ENCODE measurements around the gene MIDN.

The MIDN gene

GRCh38 chr19:1216756-1217155 lies 31.6 kb upstream of the MIDN start:
- POLR2A ChIA-PET (ENCODE audit: low non-redundant PET), result no interaction called here
- CTCF ChIA-PET, result interaction anchor here (0.6 to 1.3 kb wide), 3 partner anchors 27 to 103 kb away, joined by 3 to 4 read pairs (median 3); no protein-coding TSS in a partner anchor
- DNase-seq (ENCODE audit: low spot score), result no peak
- peak overlapping the region; percentile 98 for H3K27ac ChIP-seq
- no peak for TF ChIP-seq CTCF (conservative IDR thresholded peaks at IDR 0.05; ENCODE audit: low read depth)

GRCh38 chr19:1217366-1217765 lies 31.0 kb upstream of the MIDN start:
- no peak for DNase-seq (ENCODE audit: low spot score)
- TF ChIP-seq CTCF (conservative IDR thresholded peaks at IDR 0.05; ENCODE audit: low read depth), result no peak
- H3K27ac ChIP-seq, result peak overlapping the region; percentile 98
- CTCF ChIA-PET, result interaction anchor here (1.1 to 1.3 kb wide), 2 partner anchors 62 to 104 kb away, joined by 3 to 4 read pairs; no protein-coding TSS in a partner anchor
- POLR2A ChIA-PET (ENCODE audit: low non-redundant PET), result no interaction called here

GRCh38 chr19:1218751-1219567 lies 29.4 kb upstream of the MIDN start:
- no peak for DNase-seq (ENCODE audit: low spot score)
- TF ChIP-seq CTCF (conservative IDR thresholded peaks at IDR 0.05; ENCODE audit: low read depth), result no peak
- H3K27ac ChIP-seq, result peak overlapping the region; percentile 98
- CTCF ChIA-PET, result interaction anchor here (0.6 kb wide), 3 partner anchors 49 to 282 kb away, joined by 3 to 6 read pairs (median 3); no protein-coding TSS in a partner anchor
- POLR2A ChIA-PET (ENCODE audit: low non-redundant PET), result no interaction called here

- no peak for TF ChIP-seq CTCF (conservative IDR thresholded peaks at IDR 0.05; ENCODE audit: low read depth)
- POLR2A ChIA-PET (ENCODE audit: low non-redundant PET), result no interaction called here
- no peak for DNase-seq (ENCODE audit: low spot score)
- CTCF ChIA-PET, result interaction anchor here (0.6 kb wide), 1 partner anchor 281 kb away, joined by 6 read pairs; no protein-coding TSS in a partner anchor
- peak overlapping the region; percentile 98 for H3K27ac ChIP-seq
Observed at GRCh38 chr19:1219786-1220476, 28.5 kb upstream of the MIDN start.

- DNase-seq (ENCODE audit: low spot score), result no peak
- POLR2A ChIA-PET (ENCODE audit: low non-redundant PET), result no interaction called here
- peak overlapping the region; percentile 98 for H3K27ac ChIP-seq
- no peak for TF ChIP-seq CTCF (conservative IDR thresholded peaks at IDR 0.05; ENCODE audit: low read depth)
- CTCF ChIA-PET, result interaction anchor here (0.7 to 1.3 kb wide), 2 partner anchors 9 to 731 kb away, joined by 3 to 4 read pairs; no protein-coding TSS in a partner anchor
Observed at GRCh38 chr19:1220477-1220930, 27.9 kb upstream of the MIDN start.

Data from RWPE1 (cell line).